Esophagus squamous epithelium (tissue), 4 donors: ENCODE measurements around the gene CACNB1.

Experiments
- POLR2A ChIP-seq, 4 donors: fragments of 450-650 bp; IDR thresholded peaks; one replicate each; pipeline ENCODE4 v1.6.1; 2017; ENCODE audit warnings: antibody characterized with exemption in 4 of 4, mild to moderate bottlenecking in 4 of 4, moderate library complexity in 3 of 4
- TF ChIP-seq, protein P1 (sequence below), 6 experiments: fragments of 450-650 bp in 4 of 6; fragments of 200-600 bp in 2 of 6; sonication (generic) in 2 of 6; IDR thresholded peaks; one replicate each; pipeline ENCODE4 v1.5.1; 2016 to 2019; ENCODE audit warnings: antibody characterized with exemption in 6 of 6, mild to moderate bottlenecking in 4 of 6, moderate library complexity in 4 of 6

DNA sequence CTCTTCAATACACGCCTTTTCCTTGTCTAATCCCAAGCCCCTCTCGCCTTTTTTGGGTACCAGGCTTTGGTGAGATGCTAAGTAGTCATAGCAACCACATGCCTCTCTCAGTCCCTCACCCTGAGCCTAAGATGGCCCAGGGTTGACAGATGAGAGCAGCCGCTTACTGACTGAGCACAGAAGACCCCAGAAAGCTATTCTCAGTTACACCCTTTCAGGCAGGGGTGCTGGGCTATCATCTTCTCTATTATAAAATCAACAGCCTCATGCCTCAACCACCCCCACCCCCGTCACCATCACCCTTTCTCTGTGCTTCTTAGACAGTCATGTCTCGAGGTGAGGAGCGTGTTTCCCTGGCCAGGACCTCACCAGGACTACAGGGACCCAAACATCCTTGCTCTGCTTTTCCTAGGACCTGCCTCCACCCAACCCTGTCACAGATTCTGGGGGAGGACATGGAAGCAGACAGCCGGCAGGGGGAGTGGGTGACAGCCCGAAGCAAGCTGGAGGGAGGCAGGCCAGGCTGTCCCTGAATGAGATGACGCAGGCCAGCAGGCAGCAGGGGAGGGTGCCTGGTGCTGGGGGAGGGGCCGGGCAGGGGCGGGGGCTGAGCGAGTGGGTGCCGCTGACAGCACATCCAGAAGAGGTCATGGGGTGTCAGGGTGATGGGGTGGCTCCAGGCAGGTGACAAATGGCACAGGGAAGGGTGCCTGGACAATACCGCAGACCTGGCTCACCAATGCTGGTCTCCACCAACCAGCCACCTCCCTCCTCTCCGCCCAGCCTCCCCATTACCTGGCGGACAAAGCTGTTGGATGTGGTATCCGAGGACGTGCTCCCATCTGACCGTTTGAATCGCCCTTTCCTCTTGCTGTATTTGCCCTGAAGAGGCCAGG is 3.1 kb downstream of the CACNB1 start:
- TF ChIP-seq, protein P1, sequence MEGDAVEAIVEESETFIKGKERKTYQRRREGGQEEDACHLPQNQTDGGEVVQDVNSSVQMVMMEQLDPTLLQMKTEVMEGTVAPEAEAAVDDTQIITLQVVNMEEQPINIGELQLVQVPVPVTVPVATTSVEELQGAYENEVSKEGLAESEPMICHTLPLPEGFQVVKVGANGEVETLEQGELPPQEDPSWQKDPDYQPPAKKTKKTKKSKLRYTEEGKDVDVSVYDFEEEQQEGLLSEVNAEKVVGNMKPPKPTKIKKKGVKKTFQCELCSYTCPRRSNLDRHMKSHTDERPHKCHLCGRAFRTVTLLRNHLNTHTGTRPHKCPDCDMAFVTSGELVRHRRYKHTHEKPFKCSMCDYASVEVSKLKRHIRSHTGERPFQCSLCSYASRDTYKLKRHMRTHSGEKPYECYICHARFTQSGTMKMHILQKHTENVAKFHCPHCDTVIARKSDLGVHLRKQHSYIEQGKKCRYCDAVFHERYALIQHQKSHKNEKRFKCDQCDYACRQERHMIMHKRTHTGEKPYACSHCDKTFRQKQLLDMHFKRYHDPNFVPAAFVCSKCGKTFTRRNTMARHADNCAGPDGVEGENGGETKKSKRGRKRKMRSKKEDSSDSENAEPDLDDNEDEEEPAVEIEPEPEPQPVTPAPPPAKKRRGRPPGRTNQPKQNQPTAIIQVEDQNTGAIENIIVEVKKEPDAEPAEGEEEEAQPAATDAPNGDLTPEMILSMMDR (IDR thresholded peaks at IDR 0.05) = no peak
- TF ChIP-seq POLR2A (IDR thresholded peaks at IDR 0.05) = no peak
